OCI-LY3 (cell line): Measurements from ENCODE around the gene LRPPRC.
A peak's percentile ranks its signal among the peaks of the same experiment; 100 is the strongest.

Experiments used
- H2AFZ ChIP-seq: fragments of 200-600, 300-600 bp; shearing (Covaris generic); 2 replicates; pipeline ENCODE4 v1.6.0; 2014; ENCODE audit warnings: antibody characterized with exemption, low read depth, low read length
- H3K27ac ChIP-seq: fragments of 200-600, 300-600 bp; sonication (generic); 2 replicates; pipeline ENCODE4 v1.5.1; 2014; ENCODE audit warnings: mild to moderate bottlenecking, low read length, moderate library complexity, mixed read lengths
- H3K27me3 ChIP-seq: fragments of 200-600, 300-600 bp; sonication (generic); 2 replicates; pipeline ENCODE4 v1.6.1; 2014; ENCODE audit warnings: low read depth, low read length, mixed read lengths
- H3K36me3 ChIP-seq: fragments of 200-600, 300-600 bp; sonication (generic); replicated peaks from 2 replicates; pipeline ENCODE3; 2014; ENCODE audit warnings: low read depth, low read length, mixed read lengths
- H3K4me1 ChIP-seq: fragments of 300-600, 200-600 bp; sonication (generic); 2 replicates; pipeline ENCODE4 v1.6.1; 2014; ENCODE audit warnings: low read length, mixed read lengths
- H3K4me2 ChIP-seq: fragments of 200-600, 300-600 bp; sonication (generic); 2 replicates; pipeline ENCODE4 v1.6.1; 2014; ENCODE audit warnings: low read length, mixed read lengths
- H3K4me3 ChIP-seq: fragments of 300-600, 200-600 bp; sonication (generic); 2 replicates; pipeline ENCODE4 v1.5.1; 2014; ENCODE audit warnings: antibody characterized with exemption, mild to moderate bottlenecking, low read length, moderate library complexity
- H3K79me2 ChIP-seq: fragments of 300-600, 200-600 bp; shearing (Covaris generic); 2 replicates; pipeline ENCODE4 v1.6.1; 2014; ENCODE audit warnings: mild to moderate bottlenecking, low read length, mixed read lengths
- H3K9ac ChIP-seq: fragments of 300-600, 200-600 bp; shearing (Covaris generic); 2 replicates; pipeline ENCODE4 v1.6.0; 2014; ENCODE audit warnings: mild to moderate bottlenecking, low read length, moderate library complexity
- H3K9me3 ChIP-seq: fragments of 200-600, 300-600 bp; shearing (Covaris generic); 2 replicates; pipeline ENCODE4 v1.6.1; 2014; ENCODE audit warnings: low read length, mixed read lengths; ENCODE audit not compliant: insufficient read depth
- H4K20me1 ChIP-seq: fragments of 200-600, 300-600 bp; sonication (generic); 2 replicates; pipeline ENCODE4 v1.6.1; 2016; ENCODE audit warnings: low read length, mixed read lengths; ENCODE audit not compliant: insufficient read depth
- EZH2phosphoT487 ChIP-seq: fragments of 200-600 bp; shearing (Covaris generic); IDR thresholded peaks from 2 replicates; pipeline ENCODE4 v1.6.1; 2018; ENCODE audit warnings: antibody characterized with exemption, mixed run types, low read depth
- TF ChIP-seq, protein P1 (sequence below): fragments of 200-600, 300-600 bp; sonication (generic); IDR thresholded peaks from 2 replicates; pipeline ENCODE4 v1.5.1; 2014; ENCODE audit warnings: antibody characterized with exemption, low read length, low read depth

LRPPRC gene

DNA sequence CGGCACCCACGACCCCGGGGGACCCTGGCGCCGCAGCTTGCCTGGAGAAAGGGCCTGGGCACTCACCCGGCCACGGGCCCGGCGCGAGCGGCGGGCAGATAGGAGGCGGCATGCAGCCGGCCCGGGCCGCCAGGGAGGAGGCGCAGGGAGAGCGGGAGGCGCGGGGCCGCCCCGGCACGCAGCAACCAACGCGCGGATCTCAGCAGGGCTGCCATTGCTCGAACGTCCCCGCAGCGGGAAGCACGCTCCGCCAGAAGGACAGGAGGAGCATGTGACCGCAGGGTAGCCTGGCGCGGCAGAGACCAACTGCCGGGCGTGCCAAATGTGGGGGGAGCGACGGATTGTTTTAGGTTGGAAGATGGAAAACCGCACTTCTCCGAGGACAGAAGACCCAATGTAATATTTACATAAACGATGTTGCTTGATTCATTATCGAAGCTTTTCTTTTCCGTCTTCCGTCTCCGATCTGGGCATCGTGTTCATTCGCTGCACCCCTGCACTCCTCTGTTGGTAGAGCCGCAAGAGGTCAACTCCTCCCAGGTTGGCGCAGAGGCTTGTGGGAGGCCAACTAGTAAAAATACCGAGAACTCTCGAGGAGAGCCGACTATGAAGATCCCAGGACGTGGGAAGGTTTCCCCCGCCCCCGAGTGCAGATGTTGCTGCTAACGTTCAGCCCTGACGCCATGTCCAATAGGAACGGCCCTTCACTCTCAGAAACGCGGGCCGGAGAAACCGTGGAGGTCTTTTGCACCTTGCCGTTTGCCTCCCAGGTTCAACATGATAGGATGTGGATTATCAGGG lies at the start of gene LRPPRC:
Gene LRPPRC, minus strand, starts transcription at position 257 of the 801 bp plus-strand sequence. Its CDS starts 42 bp downstream, at position 215.
- Histone ChIP-seq H3K79me2 (peaks cover 51% of the 10 kb centered on the region), H3K9ac (peak within 1 kb of the TSS; percentile 93), H3K27ac (peak within 1 kb of the TSS; percentile 56), H3K4me2 (peak within 1 kb of the TSS; percentile 87), H3K9me3 (no peaks in the 10 kb centered on the region), H3K4me3 (peak within 1 kb of the TSS; percentile 99), H3K4me1 (peaks cover 13% of the 10 kb centered on the region), H3K36me3 (peaks cover 32% of the 10 kb centered on the region), H3K27me3 (peaks cover under 1% of the 10 kb centered on the region; the same call in 1 of the 2 replicates), H4K20me1 (peaks cover 38% of the 10 kb centered on the region), H2AFZ (peak within 1 kb of the TSS; percentile 78)
- TF ChIP-seq, protein P1, sequence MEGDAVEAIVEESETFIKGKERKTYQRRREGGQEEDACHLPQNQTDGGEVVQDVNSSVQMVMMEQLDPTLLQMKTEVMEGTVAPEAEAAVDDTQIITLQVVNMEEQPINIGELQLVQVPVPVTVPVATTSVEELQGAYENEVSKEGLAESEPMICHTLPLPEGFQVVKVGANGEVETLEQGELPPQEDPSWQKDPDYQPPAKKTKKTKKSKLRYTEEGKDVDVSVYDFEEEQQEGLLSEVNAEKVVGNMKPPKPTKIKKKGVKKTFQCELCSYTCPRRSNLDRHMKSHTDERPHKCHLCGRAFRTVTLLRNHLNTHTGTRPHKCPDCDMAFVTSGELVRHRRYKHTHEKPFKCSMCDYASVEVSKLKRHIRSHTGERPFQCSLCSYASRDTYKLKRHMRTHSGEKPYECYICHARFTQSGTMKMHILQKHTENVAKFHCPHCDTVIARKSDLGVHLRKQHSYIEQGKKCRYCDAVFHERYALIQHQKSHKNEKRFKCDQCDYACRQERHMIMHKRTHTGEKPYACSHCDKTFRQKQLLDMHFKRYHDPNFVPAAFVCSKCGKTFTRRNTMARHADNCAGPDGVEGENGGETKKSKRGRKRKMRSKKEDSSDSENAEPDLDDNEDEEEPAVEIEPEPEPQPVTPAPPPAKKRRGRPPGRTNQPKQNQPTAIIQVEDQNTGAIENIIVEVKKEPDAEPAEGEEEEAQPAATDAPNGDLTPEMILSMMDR, result no peak
- no peak for TF ChIP-seq EZH2phosphoT487

DNA sequence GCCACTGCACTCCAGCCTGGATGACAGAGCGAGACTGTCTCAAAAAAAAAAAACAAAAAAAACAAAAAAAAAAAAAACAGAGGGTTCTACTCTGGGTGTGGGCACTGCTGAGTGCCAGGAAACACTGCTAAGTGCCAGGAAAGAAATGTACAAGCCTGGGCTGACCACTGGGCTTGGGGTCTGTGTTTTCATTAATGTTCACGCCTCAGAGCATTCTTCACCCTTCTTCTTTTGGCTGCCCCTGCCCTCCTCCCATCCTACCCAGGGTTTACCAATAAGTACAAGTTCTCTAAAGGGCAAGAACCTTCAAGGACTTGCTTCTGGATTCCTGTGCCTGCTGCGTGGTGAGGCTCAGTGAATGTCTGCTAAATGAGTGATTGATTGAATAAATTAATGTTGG lies 49.3 kb upstream of the LRPPRC start:
- Histone ChIP-seq H3K9ac (no peak overlapping the region), H3K4me3 (no peak overlapping the region), H2AFZ (no peak overlapping the region), H4K20me1 (no peaks in the 10 kb centered on the region), H3K4me1 (peaks cover 4% of the 10 kb centered on the region), H3K79me2 (no peaks in the 10 kb centered on the region), H3K9me3 (no peaks in the 10 kb centered on the region), H3K27me3 (no peaks in the 10 kb centered on the region), H3K27ac (no peak overlapping the region), H3K36me3 (no peaks in the 10 kb centered on the region), H3K4me2 (no peak overlapping the region)
- TF ChIP-seq EZH2phosphoT487, result no peak
- TF ChIP-seq, protein P1, result no peak

DNA sequence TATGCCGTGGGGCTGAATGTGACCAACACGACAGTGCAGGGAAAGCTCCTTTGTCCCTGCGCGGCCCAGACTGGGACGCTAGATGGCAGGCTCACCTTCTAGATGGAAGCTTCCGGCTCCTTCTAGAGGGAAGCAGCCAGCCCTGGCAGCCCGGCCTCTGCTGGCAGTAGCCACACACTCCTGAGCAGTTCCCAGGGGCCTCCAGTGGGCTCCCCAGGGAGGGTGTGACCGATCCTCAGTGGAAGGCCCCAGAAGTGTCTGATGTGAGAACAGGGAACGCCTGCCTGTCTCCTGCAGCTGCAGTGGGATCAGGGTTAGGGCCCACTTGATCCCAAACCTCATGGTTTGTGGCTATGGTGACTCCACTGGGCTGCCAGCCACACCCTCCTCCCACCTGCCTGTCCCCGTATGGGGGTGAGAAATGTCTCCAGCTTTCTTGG lies 48.5 kb upstream of the LRPPRC start:
- Histone ChIP-seq H3K27ac (no peak overlapping the region), H3K4me3 (peak overlapping the region; percentile 41), H2AFZ (peak overlapping the region; percentile 98), H3K9ac (peak overlapping the region; percentile 40; the same call in 1 of the 2 replicates), H3K36me3 (no peaks in the 10 kb centered on the region), H3K4me1 (peaks cover 4% of the 10 kb centered on the region), H3K79me2 (no peaks in the 10 kb centered on the region), H3K4me2 (peak overlapping the region; percentile 57), H3K27me3 (no peaks in the 10 kb centered on the region), H4K20me1 (no peaks in the 10 kb centered on the region), H3K9me3 (no peaks in the 10 kb centered on the region)
- TF ChIP-seq, protein P1, result peak; percentile 84
- TF ChIP-seq EZH2phosphoT487, result no peak

DNA sequence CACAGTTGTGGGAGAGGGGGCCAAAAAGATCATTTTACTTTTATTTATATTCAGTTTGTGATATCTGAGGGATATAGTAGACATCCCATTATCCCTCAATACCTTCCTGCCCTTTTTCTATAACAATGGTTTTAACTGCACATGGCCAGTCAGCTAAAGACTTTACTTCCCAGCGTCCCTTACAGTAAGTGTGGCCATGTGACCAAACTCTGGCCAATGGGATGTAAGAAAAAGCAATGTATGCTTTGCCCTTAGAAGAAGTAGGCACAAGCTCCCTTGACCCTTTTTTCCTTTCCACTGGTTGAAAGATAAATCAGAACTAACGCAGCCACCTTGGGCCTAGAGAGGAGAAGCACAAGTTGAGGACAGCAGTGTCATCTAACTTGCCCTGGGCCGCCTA lies 44.6 kb upstream of the LRPPRC start:
- H3K27ac ChIP-seq, result no peak overlapping the region
- TF ChIP-seq, protein P1, result no peak
- TF ChIP-seq EZH2phosphoT487, result no peak
- no peaks in the 10 kb centered on the region for H3K9me3 ChIP-seq
- no peaks in the 10 kb centered on the region for H4K20me1 ChIP-seq
- H3K79me2 ChIP-seq, result no peaks in the 10 kb centered on the region
- no peak overlapping the region for H3K9ac ChIP-seq
- H3K4me3 ChIP-seq, result no peak overlapping the region
- no peak overlapping the region for H2AFZ ChIP-seq
- H3K27me3 ChIP-seq, result no peaks in the 10 kb centered on the region
- no peak overlapping the region for H3K4me2 ChIP-seq
- H3K36me3 ChIP-seq, result no peaks in the 10 kb centered on the region
- H3K4me1 ChIP-seq, result peaks cover 6% of the 10 kb centered on the region
